Endodermal cell (in vitro differentiated cells): ENCODE measurements around the gene EIF4G3. TPM values are rescaled to one million over a fixed set of nuclear protein-coding genes. Genes with fewer than 3 reads are reported as not detected.

ENCODE experiments used
- DNase-seq: peaks from one replicate; pipeline ENCODE4 v3.0.0-alpha.2; 2017
- H3K27ac ChIP-seq: 2 replicates; pipeline ENCODE4 v1.5.1; 2013; ENCODE audit warnings: mild to moderate bottlenecking, low read depth, low read length, moderate library complexity
- H3K27me3 ChIP-seq: 2 replicates; pipeline ENCODE4 v1.6.1; 2013; ENCODE audit warnings: mild to moderate bottlenecking, low read length, moderate library complexity; ENCODE audit not compliant: insufficient read depth, control insufficient read depth, poor library complexity, severe bottlenecking
- H3K36me3 ChIP-seq: 2 replicates; pipeline ENCODE4 v1.7.0; 2013; ENCODE audit warnings: mild to moderate bottlenecking, low read length, moderate library complexity; ENCODE audit not compliant: control insufficient read depth, insufficient read depth
- H3K4me1 ChIP-seq: one replicate; pipeline ENCODE4 v1.7.0; 2013; ENCODE audit warnings: low read length; ENCODE audit not compliant: control insufficient read depth, insufficient read depth
- H3K4me3 ChIP-seq: 2 replicates; pipeline ENCODE4 v1.5.1; 2013; ENCODE audit warnings: mild to moderate bottlenecking, low read length, moderate library complexity
- H3K9ac ChIP-seq: 2 replicates; pipeline ENCODE4 v1.6.1; 2013; ENCODE audit warnings: mild to moderate bottlenecking, low read length, moderate library complexity; ENCODE audit not compliant: poor library complexity, severe bottlenecking; ENCODE audit errors: extremely low read depth
- H3K9me3 ChIP-seq: 2 replicates; pipeline ENCODE4 v1.6.1; 2013; ENCODE audit warnings: mild to moderate bottlenecking, low read length, moderate library complexity; ENCODE audit not compliant: control insufficient read depth
- H3K27ac Mint-ChIP-seq: 2 replicates; pipeline ENCODE4 v1.8.0; 2020; ENCODE audit warnings: mixed read lengths
- H3K27me3 Mint-ChIP-seq: 2 replicates; pipeline ENCODE4 v1.8.0; 2021; ENCODE audit warnings: mild to moderate bottlenecking, mixed read lengths; ENCODE audit not compliant: insufficient read depth
- H3K36me3 Mint-ChIP-seq: 2 replicates; pipeline ENCODE4 v1.8.0; 2020; ENCODE audit warnings: low read depth, mixed read lengths
- H3K4me1 Mint-ChIP-seq: 2 replicates; pipeline ENCODE4 v1.8.0; 2020; ENCODE audit warnings: mixed read lengths
- H3K4me3 Mint-ChIP-seq: 2 replicates; pipeline ENCODE4 v1.8.0; 2020; ENCODE audit warnings: mild to moderate bottlenecking, moderate library complexity, mixed read lengths
- H3K9me3 Mint-ChIP-seq: 2 replicates; pipeline ENCODE4 v1.8.0; 2020; ENCODE audit warnings: mild to moderate bottlenecking, mixed read lengths
- CTCF ChIP-seq: fragments of 200-600 bp; sonication (generic); conservative IDR thresholded peaks from 2 replicates; pipeline ENCODE4 v1.5.0; 2021; ENCODE audit warnings: antibody characterized with exemption, mild to moderate bottlenecking
- WGBS, 2 experiments: methylation state at CpG; one replicate each; pipeline versions ENCODE4 v1.1.5 to v1.1.7; 2013; ENCODE audit warnings: missing lambda C conversion rate in 2 of 2, mixed read lengths in 1 of 2; ENCODE audit not compliant: insufficient coverage in 1 of 2, insufficient read length in 1 of 2; 5-methylcytosine and 5-hydroxymethylcytosine counted together
- total RNA-seq, 2 donors: library from RNA; stranded (reverse); fragmentation: NEBNext Ultra II Directional in 1 of 2; extraction: Animal tissue kit (Norgen Biotek cat#: 25700) in 1 of 2; gene quantifications; 2 replicates in 1 of 2; 3 replicates in 1 of 2; pipeline ENCODE4 v1.2.1, GENCODE V29; 2021

Gene EIF4G3
- total RNA-seq, 2 donors from 2014 or later: 101 to 103 TPM

GRCh38 chr1:20829531-20829930 lies 347.2 kb downstream of the EIF4G3 start:
- no peak overlapping the region for H3K9ac ChIP-seq
- Mint-ChIP-seq H3K9me3 (peaks cover 5% of the 10 kb centered on the region), H3K4me3 (no peak overlapping the region), H3K27ac (no peak overlapping the region), H3K4me1 (peaks cover 22% of the 10 kb centered on the region), H3K36me3 (peaks cover 49% of the 10 kb centered on the region), H3K27me3 (no peaks in the 10 kb centered on the region)
- peaks cover 8% of the 10 kb centered on the region for H3K4me1 ChIP-seq
- no peak for TF ChIP-seq CTCF
- DNase-seq: no peak
- H3K27me3 ChIP-seq: no peaks in the 10 kb centered on the region
- peaks cover 39% of the 10 kb centered on the region for H3K36me3 ChIP-seq
- H3K9me3 ChIP-seq: peaks cover 8% of the 10 kb centered on the region
- WGBS, 2 experiments: no CpG with 5 or more reads among the region's 1 CpG
- H3K27ac ChIP-seq: no peak overlapping the region
- H3K4me3 ChIP-seq: no peak overlapping the region

DNA sequence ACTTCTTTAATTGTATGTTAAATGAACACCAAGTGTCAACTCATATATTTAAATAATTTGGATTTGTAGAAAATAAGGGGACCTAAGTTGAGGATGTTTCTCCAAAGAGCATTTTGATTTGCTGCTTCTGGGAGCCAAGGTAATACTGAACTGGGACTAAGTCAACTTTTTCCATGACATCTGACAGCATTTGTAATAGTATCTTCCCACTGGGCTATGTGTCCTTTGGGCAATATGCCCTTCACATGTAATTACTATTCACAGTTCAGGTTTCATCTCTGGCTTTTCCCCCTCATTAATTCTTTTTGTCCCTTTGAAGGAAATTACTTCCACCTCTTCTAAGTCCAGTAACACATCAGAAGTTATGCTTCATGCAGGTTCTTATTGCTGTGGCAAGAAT lies 352.9 kb downstream of the EIF4G3 start:
- Histone ChIP-seq H3K9ac (no peak overlapping the region), H3K4me3 (no peak overlapping the region), H3K27me3 (no peaks in the 10 kb centered on the region), H3K27ac (no peak overlapping the region), H3K4me1 (peaks cover 8% of the 10 kb centered on the region), H3K36me3 (peaks cover 54% of the 10 kb centered on the region), H3K9me3 (no peaks in the 10 kb centered on the region)
- H3K36me3 Mint-ChIP-seq: peaks cover 58% of the 10 kb centered on the region
- H3K9me3 Mint-ChIP-seq: no peaks in the 10 kb centered on the region
- peaks cover 20% of the 10 kb centered on the region for H3K4me1 Mint-ChIP-seq
- TF ChIP-seq CTCF: no peak
- no peak overlapping the region for H3K4me3 Mint-ChIP-seq
- no peaks in the 10 kb centered on the region for H3K27me3 Mint-ChIP-seq
- DNase-seq: no peak
- H3K27ac Mint-ChIP-seq: no peak overlapping the region

DNA sequence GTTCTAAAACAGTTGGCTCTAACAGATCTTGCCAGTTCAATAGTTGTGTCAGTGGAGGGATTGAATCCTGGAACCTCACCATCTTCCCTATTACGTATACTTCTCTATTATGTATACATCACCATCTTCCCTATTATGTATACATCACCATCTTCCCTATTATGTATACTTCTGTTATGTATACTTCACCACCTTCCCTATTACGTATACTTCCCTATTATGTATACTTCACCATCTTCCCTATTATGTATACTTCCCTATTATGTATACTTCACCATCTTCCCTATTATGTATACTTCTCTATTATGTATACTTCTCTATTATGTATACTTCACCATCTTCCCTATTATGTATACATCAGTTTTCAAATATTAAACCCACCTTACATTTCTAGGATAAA lies 355.2 kb downstream of the EIF4G3 start:
- H3K27ac ChIP-seq: no peak overlapping the region
- no peak overlapping the region for H3K4me3 ChIP-seq
- Mint-ChIP-seq H3K27ac (no peak overlapping the region), H3K27me3 (no peaks in the 10 kb centered on the region), H3K9me3 (peaks cover 3% of the 10 kb centered on the region), H3K4me3 (no peak overlapping the region), H3K4me1 (no peaks in the 10 kb centered on the region), H3K36me3 (peaks cover 49% of the 10 kb centered on the region)
- no peaks in the 10 kb centered on the region for H3K27me3 ChIP-seq
- 43 to 50% methylated on average over 2 of the region's 2 CpGs for WGBS, 2 experiments
- H3K9ac ChIP-seq: no peak overlapping the region
- H3K9me3 ChIP-seq: peaks cover 4% of the 10 kb centered on the region
- peaks cover 55% of the 10 kb centered on the region for H3K36me3 ChIP-seq
- no peak for DNase-seq
- TF ChIP-seq CTCF: no peak
- H3K4me1 ChIP-seq: no peaks in the 10 kb centered on the region
